ENCODE data around the gene CCDC141.

GRCh38 chr2:179049203-179049545, 763 bp downstream of the CCDC141 start:
- no peak for TF ChIP-seq EZH2 (optimal IDR thresholded peaks at IDR 0.05; ENCODE audit: low read depth, low read length)
- no peak for TF ChIP-seq CTCF (IDR thresholded peaks at IDR 0.05; ENCODE audit: low read length)

All from MM.1S (cell line).